Pancreas (tissue), 10 donors: Measurements from ENCODE around the gene KRT86. TPM values are rescaled to one million over a fixed set of nuclear protein-coding genes. Genes with fewer than 3 reads are reported as not detected.

Experiments
- ATAC-seq, 4 donors: fragments of 200-7000 bp; cut with Tn5 transposase; one replicate each; pipeline versions ENCODE4 v1.8.0 to v1.9.1; 2020; ENCODE audit warnings: mild to moderate bottlenecking in 4 of 4, moderate library complexity in 4 of 4
- DNase-seq, 6 donors: peaks; one replicate each; pipeline ENCODE4 v3.0.0-alpha.2; 2020
- FAIRE-seq: peaks from 2 replicates; lab custom pipeline; 2012; peaks lifted over from hg19 to GRCh38; lab: Jason Lieb, UNC
- H3K27ac ChIP-seq, 4 donors: fragments of 200-600 bp; sonication (generic); 1 replicate in 3 of 4; 2 replicates in 1 of 4; pipeline versions ENCODE4 v1.5.0 to v1.8.0; 2020
- H3K27me3 ChIP-seq, 4 donors: fragments of 200-600 bp; one replicate each; pipeline ENCODE4 v1.8.0; 2021
- H3K36me3 ChIP-seq, 3 donors: fragments of 200-600 bp; sonication (generic) in 1 of 3; one replicate each; pipeline versions ENCODE4 v1.5.0 to v1.8.0; 2020 to 2021
- H3K4me1 ChIP-seq, 3 donors: fragments of 200-600 bp; one replicate each; pipeline ENCODE4 v1.8.0; 2021
- H3K4me3 ChIP-seq, 4 donors: fragments of 200-600 bp; sonication (generic) in 2 of 4; one replicate each; pipeline versions ENCODE4 v1.5.0 to v1.8.0; 2020 to 2021
- H3K9me3 ChIP-seq, 4 donors: fragments of 200-600 bp; one replicate each; pipeline ENCODE4 v1.8.0; 2021
- CTCF ChIP-seq, 4 donors: fragments of 200-600 bp; sonication (generic) in 3 of 4; IDR thresholded peaks; one replicate each; pipeline versions ENCODE4 v1.5.0 to v1.8.0; 2021; ENCODE audit warnings: antibody characterized with exemption in 4 of 4
- WGBS, 2 donors: extraction: QIAGEN DNeasy Blood & Tissue Kit; methylation state at CpG; one replicate each; pipeline ENCODE4 v1.1.7; 2013; 5-methylcytosine and 5-hydroxymethylcytosine counted together
- intact Hi-C, 3 donors: fragments of 100-400 bp; cut with DNase I; formaldehyde crosslinking; loops; one replicate each; pipeline versions ENCODE4 v1.11.1 to v1.14.2; 2022
- polyA plus RNA-seq, 2 donors: library from polyadenylated mRNA; stranded (reverse); fragments of 200-250 nt; gene quantifications; one replicate each; pipeline ENCODE4 v1.2.3, GENCODE V29; 2013
- total RNA-seq, 6 donors: library from RNA; stranded (reverse); fragmentation: NEBNext Ultra II Directional in 4 of 6; extraction: Animal tissue kit (Norgen Biotek cat#: 25700) in 4 of 6; gene quantifications; one replicate each; pipeline versions ENCODE4 v1.2.1 to v1.2.4, GENCODE V29; 2021 to 2023
- donor health status: healthy with polysubstance abuse.
- donor health status: DM: no; HTN: no; CAD: no; lungs with moderate emphysema.
- donor health status: DM: no; HTN: no; CAD: no.
- donor health status: control.
- donor health status: control.
- donor health status: Bipolar disorder and iron deficiency.
- donor health status: DM: yes; HTN: yes; CAD: no.
- donor health status: DM: no; HTN: no; CAD: no.
- donor health status: DM: no; HTN: no; CAD: no.
- donor health status: DM: yes; HTN: yes; CAD: no.

KRT86 gene
- total and polyA plus RNA-seq, 8 donors, result 0.60 to 3.3 (median 1.8) TPM

GRCh38 chr12:52318241-52318990, 44.0 kb downstream of the KRT86 start:
- FAIRE-seq (no peak), DNase-seq (no peak), ATAC-seq (no peak)
- Histone ChIP-seq H3K27me3 (no peaks in the 10 kb centered on the region), H3K4me1 (no peaks in the 10 kb centered on the region), H3K27ac (no peak overlapping the region), H3K9me3 (no peaks in the 10 kb centered on the region), H3K4me3 (no peak overlapping the region), H3K36me3 (no peaks in the 10 kb centered on the region)
- 84% methylated on average over 11 of the region's 11 CpGs for whole genome bisulfite sequencing, 2 donors
- intact Hi-C loops, result no loop called here
- no peak for TF ChIP-seq CTCF (IDR thresholded peaks at IDR 0.05)

- Histone ChIP-seq H3K36me3 (no peaks in the 10 kb centered on the region), H3K4me1 (no peaks in the 10 kb centered on the region), H3K27me3 (no peaks in the 10 kb centered on the region), H3K9me3 (no peaks in the 10 kb centered on the region), H3K4me3 (no peak overlapping the region), H3K27ac (no peak overlapping the region)
- 59 to 61% methylated on average over 11 of the region's 11 CpGs for WGBS, 2 donors
- ATAC-seq, result peak in 2 of 4 donors; percentile 34 to 47
- no peak for DNase-seq
- no peak for FAIRE-seq
- no peak for TF ChIP-seq CTCF (IDR thresholded peaks at IDR 0.05)
- intact Hi-C loops, result no loop called here
Measured at GRCh38 chr12:52319097-52319496, 44.7 kb downstream of the KRT86 start.

- FAIRE-seq, result no peak
- no peaks in the 10 kb centered on the region for H3K36me3 ChIP-seq
- no peak for DNase-seq
- no peak for ATAC-seq
- H3K27ac ChIP-seq, result no peak within 1 kb of the TSS
- intact Hi-C loops, result loop anchor here in 1 of 3 donors (5.0 kb wide), 1 partner anchor 164 kb away; no protein-coding TSS in a partner anchor
- no peak within 1 kb of the TSS for H3K4me3 ChIP-seq
- no peak for TF ChIP-seq CTCF (IDR thresholded peaks at IDR 0.05)
- WGBS, 2 donors, result 68 to 72% methylated on average over 30 to 35 of the region's 35 CpGs
- H3K4me1 ChIP-seq, result no peaks in the 10 kb centered on the region
- H3K27me3 ChIP-seq, result no peaks in the 10 kb centered on the region
- no peaks in the 10 kb centered on the region for H3K9me3 ChIP-seq
Measured at GRCh38 chr12:52320784-52321400, 46.4 kb downstream of the KRT86 start, which contains the start of gene KRT83. Gene KRT83, minus strand, starts transcription at chr12:52321398. Its CDS starts 63 bp downstream, at chr12:52321335.

GRCh38 chr12:52321418-52321817, 47.0 kb downstream of the KRT86 start:
- H3K4me3 ChIP-seq, result no peak overlapping the region
- DNase-seq (no peak), ATAC-seq (no peak), FAIRE-seq (no peak)
- H3K9me3 ChIP-seq, result no peaks in the 10 kb centered on the region
- no peaks in the 10 kb centered on the region for H3K36me3 ChIP-seq
- no peaks in the 10 kb centered on the region for H3K4me1 ChIP-seq
- H3K27ac ChIP-seq, result no peak overlapping the region
- 72 to 74% methylated on average over 4 of the region's 4 CpGs for WGBS, 2 donors
- intact Hi-C loops, result loop anchor here in 1 of 3 donors (5.0 kb wide), 1 partner anchor 164 kb away; no protein-coding TSS in a partner anchor
- TF ChIP-seq CTCF (IDR thresholded peaks at IDR 0.05), result no peak
- H3K27me3 ChIP-seq, result no peaks in the 10 kb centered on the region
